HEK293 (cell line): ENCODE data around the gene INTS2.

Experiments used
- CTCF ChIA-PET: fragments of 350-600 bp; formaldehyde crosslinking; extraction: SDS; loops from one replicate; lab custom pipeline; 2021; ENCODE audit warnings: antibody characterized with exemption; lab: Yijun Ruan, JAX
- POLR2A ChIA-PET: fragments of 300-600 bp; formaldehyde crosslinking; extraction: SDS; loops from one replicate; lab custom pipeline; 2020; ENCODE audit warnings: antibody characterized with exemption, inconsistent platforms; lab: Yijun Ruan, JAX
- H3K27ac ChIP-seq: fragments of 200-500 bp; sonication (Bioruptor generic); 2 replicates; pipeline ENCODE4 v1.5.1; 2014; ENCODE audit warnings: low read depth, low read length, control low read depth, inconsistent platforms; ENCODE audit errors: extremely low read depth
- H3K36me3 ChIP-seq, 2 experiments: fragments of 200-500 bp in 1 of 2; sonication (Bioruptor generic) in 1 of 2; 1 replicate in 1 of 2; 2 replicates in 1 of 2; pipeline ENCODE4 v1.5.1; 2014 to 2017; ENCODE audit warnings: inconsistent platforms in 2 of 2, low read length in 2 of 2; ENCODE audit not compliant: control insufficient read depth in 2 of 2, insufficient read depth in 1 of 2
- H3K4me1 ChIP-seq: fragments of 200-500 bp; sonication (Bioruptor generic); 2 replicates; pipeline ENCODE4 v1.5.1; 2014; ENCODE audit warnings: mild to moderate bottlenecking, low read length, inconsistent platforms; ENCODE audit not compliant: control insufficient read depth, insufficient read depth
- H3K4me3 ChIP-seq: 2 replicates; pipeline ENCODE4 v1.5.1; 2011; ENCODE audit warnings: low read depth, mild to moderate bottlenecking, control low read depth, low read length, moderate library complexity
- H3K9me3 ChIP-seq: fragments of 200-500 bp; sonication (Bioruptor generic); 2 replicates; pipeline ENCODE4 v1.5.1; 2014; ENCODE audit warnings: low read depth, low read length, inconsistent platforms; ENCODE audit not compliant: control insufficient read depth, insufficient read depth
- BCL11B ChIP-seq: fragments of 450-650 bp; formaldehyde crosslinking; IDR thresholded peaks from 2 replicates; pipeline ENCODE4 v1.5.1; 2016; ENCODE audit warnings: low read depth, missing biosample characterization, missing genetic modification characterization
- GLI4 ChIP-seq: fragments of 450-650 bp; formaldehyde crosslinking; IDR thresholded peaks from 2 replicates; pipeline ENCODE4 v1.5.1; 2016; ENCODE audit warnings: missing biosample characterization, missing genetic modification characterization
- REPIN1 ChIP-seq: fragments of 450-650 bp; formaldehyde crosslinking; IDR thresholded peaks from 2 replicates; pipeline ENCODE4 v1.5.1; 2017; ENCODE audit warnings: missing biosample characterization, missing genetic modification characterization, low read depth
- TCF7L2 ChIP-seq: IDR thresholded peaks from 2 replicates; pipeline ENCODE4 v1.6.1; 2011; ENCODE audit warnings: low read depth, mild to moderate bottlenecking, inconsistent platforms, low read length, moderate library complexity, borderline replicate concordance
- YY1 ChIP-seq: fragments of 450-650 bp; formaldehyde crosslinking; IDR thresholded peaks from 2 replicates; pipeline ENCODE4 v1.5.1; 2018; ENCODE audit warnings: missing biosample characterization, missing genetic modification characterization
- ZBTB1 ChIP-seq: fragments of 450-650 bp; formaldehyde crosslinking; IDR thresholded peaks from 2 replicates; pipeline ENCODE4 v1.5.1; 2016; ENCODE audit warnings: missing biosample characterization, missing genetic modification characterization
- ZNF10 ChIP-seq: fragments of 450-650 bp; formaldehyde crosslinking; IDR thresholded peaks from 2 replicates; pipeline ENCODE4 v1.5.1; 2017; ENCODE audit warnings: missing biosample characterization, missing genetic modification characterization
- ZNF121 ChIP-seq: fragments of 450-650 bp; formaldehyde crosslinking; IDR thresholded peaks from 2 replicates; pipeline ENCODE4 v1.5.1; 2016; ENCODE audit warnings: missing biosample characterization, missing genetic modification characterization
- ZNF16 ChIP-seq: fragments of 450-650 bp; formaldehyde crosslinking; IDR thresholded peaks from 2 replicates; pipeline ENCODE4 v1.5.1; 2016; ENCODE audit warnings: low read depth, missing biosample characterization, missing genetic modification characterization
- ZNF2 ChIP-seq: fragments of 450-650 bp; formaldehyde crosslinking; IDR thresholded peaks from 2 replicates; pipeline ENCODE4 v1.5.1; 2016; ENCODE audit warnings: missing biosample characterization, missing genetic modification characterization
- ZNF211 ChIP-seq: fragments of 450-650 bp; formaldehyde crosslinking; IDR thresholded peaks from 2 replicates; pipeline ENCODE4 v1.5.1; 2016; ENCODE audit warnings: low read depth, missing biosample characterization, missing genetic modification characterization
- ZNF221 ChIP-seq: fragments of 450-650 bp; formaldehyde crosslinking; IDR thresholded peaks from 2 replicates; pipeline ENCODE4 v1.5.1; 2017; ENCODE audit warnings: missing biosample characterization, missing genetic modification characterization, borderline replicate concordance
- ZNF223 ChIP-seq: fragments of 450-650 bp; formaldehyde crosslinking; IDR thresholded peaks from 2 replicates; pipeline ENCODE4 v1.5.1; 2016; ENCODE audit warnings: missing biosample characterization, missing genetic modification characterization
- ZNF23 ChIP-seq: fragments of 450-650 bp; formaldehyde crosslinking; IDR thresholded peaks from 2 replicates; pipeline ENCODE4 v1.5.1; 2016; ENCODE audit warnings: missing biosample characterization, missing genetic modification characterization, borderline replicate concordance
- ZNF274 ChIP-seq, 2 experiments: fragments of 200-500 bp in 1 of 2; fragments of 450-650 bp in 1 of 2; sonication (Bioruptor generic) in 1 of 2; formaldehyde crosslinking in 1 of 2; IDR thresholded peaks; 2 replicates each; pipeline versions ENCODE4 v1.5.1 to v1.6.1; 2014 to 2016; ENCODE audit warnings: borderline replicate concordance in 1 of 2, inconsistent platforms in 1 of 2, low read length in 1 of 2, missing biosample characterization in 1 of 2, missing genetic modification characterization in 1 of 2
- ZNF350 ChIP-seq: fragments of 450-650 bp; formaldehyde crosslinking; IDR thresholded peaks from 2 replicates; pipeline ENCODE4 v1.5.0; 2017; ENCODE audit warnings: missing biosample characterization, mild to moderate bottlenecking, missing genetic modification characterization
- ZNF629 ChIP-seq: fragments of 450-650 bp; formaldehyde crosslinking; IDR thresholded peaks from 2 replicates; pipeline ENCODE4 v1.5.1; 2017; ENCODE audit warnings: missing biosample characterization, missing genetic modification characterization
- ZNF664 ChIP-seq: fragments of 450-650 bp; formaldehyde crosslinking; IDR thresholded peaks from 2 replicates; pipeline ENCODE4 v1.5.1; 2016; ENCODE audit warnings: missing biosample characterization, missing genetic modification characterization
- ZNF677 ChIP-seq: fragments of 450-650 bp; IDR thresholded peaks from 2 replicates; pipeline ENCODE4 v1.5.0; 2018; ENCODE audit warnings: missing biosample characterization, mild to moderate bottlenecking, missing genetic modification characterization, moderate library complexity
- ZNF791 ChIP-seq: fragments of 450-650 bp; formaldehyde crosslinking; IDR thresholded peaks from 2 replicates; pipeline ENCODE4 v1.5.1; 2016; ENCODE audit warnings: missing biosample characterization, missing genetic modification characterization
- TF ChIP-seq, protein P1 (sequence below): fragments of 450-650 bp; formaldehyde crosslinking; IDR thresholded peaks from 2 replicates; pipeline ENCODE4 v1.5.1; 2016; ENCODE audit warnings: missing biosample characterization, missing genetic modification characterization, low read depth
- TF ChIP-seq, protein P2 (sequence below): fragments of 450-650 bp; formaldehyde crosslinking; IDR thresholded peaks from 2 replicates; pipeline ENCODE4 v1.5.1; 2016; ENCODE audit warnings: missing biosample characterization, missing genetic modification characterization

The INTS2 gene

DNA sequence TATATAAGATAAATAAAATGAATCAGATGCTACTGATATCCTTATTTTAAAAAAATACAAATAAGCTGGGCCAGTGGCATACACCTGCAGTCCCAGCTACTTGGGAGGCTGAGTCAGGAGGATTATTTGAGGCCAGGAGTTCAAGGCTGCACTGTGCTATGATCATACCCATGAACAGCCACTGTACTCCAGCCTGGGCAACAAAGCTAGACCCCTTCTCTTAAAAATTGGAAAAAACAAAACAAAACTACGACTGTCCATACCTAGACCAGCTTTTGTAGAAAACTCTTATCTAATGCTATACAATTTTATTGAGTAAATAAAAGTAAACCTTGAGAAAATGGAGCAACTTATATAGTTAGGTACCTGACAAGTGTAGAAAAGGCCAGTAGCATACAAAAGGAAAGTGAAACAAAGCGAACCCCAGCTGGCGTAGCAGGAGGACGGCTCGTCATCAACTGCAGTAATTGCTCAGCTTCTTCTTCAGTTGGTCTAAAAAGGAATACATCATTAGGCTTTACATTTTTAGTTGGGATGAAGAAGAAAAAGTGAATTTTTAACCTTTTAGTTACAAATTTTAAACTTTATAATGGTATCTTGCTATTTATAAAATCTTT lies 23.6 kb downstream of the INTS2 start:
- CTCF ChIA-PET, result interaction anchor here (0.9 to 1.1 kb wide), 2 partner anchors 28 to 492 kb away, joined by 3 read pairs; no protein-coding TSS in a partner anchor
- peaks cover 77 to 80% of the 10 kb centered on the region in 2 experiments for H3K36me3 ChIP-seq

DNA sequence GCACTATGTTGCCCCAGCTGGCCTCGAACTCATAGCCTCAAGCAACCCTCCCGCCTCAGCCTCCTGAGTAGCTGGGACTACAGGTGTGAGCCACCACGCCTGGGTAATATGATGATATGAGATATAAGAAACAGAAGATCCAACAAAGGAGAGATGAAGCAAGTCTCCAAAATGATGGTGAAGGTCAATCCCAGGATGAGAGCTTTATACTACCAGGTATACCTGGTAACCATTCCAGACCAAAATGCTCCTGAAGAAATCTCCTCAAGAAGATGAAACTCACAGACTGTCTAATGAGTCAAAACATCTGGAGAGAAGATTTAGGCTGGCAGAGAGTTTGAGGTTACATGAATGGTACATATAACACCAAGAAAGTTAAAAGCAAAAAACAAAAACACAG lies 24.5 kb downstream of the INTS2 start:
- Histone ChIP-seq H3K36me3 (peaks cover 70 to 86% of the 10 kb centered on the region in 2 experiments), H3K27ac (no peak overlapping the region), H3K4me3 (no peak overlapping the region), H3K9me3 (no peaks in the 10 kb centered on the region), H3K4me1 (no peaks in the 10 kb centered on the region)
- ChIA-PET POLR2A (interaction anchor here (0.5 to 0.6 kb wide), 2 partner anchors 40 to 710 kb away, joined by 3 to 7 read pairs; partner anchors contain the start of gene BRIP1), CTCF (no interaction called here)
- TF ChIP-seq ZNF223 (tag by site-specific recombination) (no peak), ZNF677 (tag by site-specific recombination) (no peak), GLI4 (tag by site-specific recombination) (no peak), ZBTB1 (tag by site-specific recombination) (no peak)

More for the DNA sequence above, 23.6 kb downstream of the INTS2 start:
- no peak for TF ChIP-seq ZNF2 (tag by site-specific recombination)
- no peak for TF ChIP-seq ZNF16 (tag by site-specific recombination)
- TF ChIP-seq, protein P1, sequence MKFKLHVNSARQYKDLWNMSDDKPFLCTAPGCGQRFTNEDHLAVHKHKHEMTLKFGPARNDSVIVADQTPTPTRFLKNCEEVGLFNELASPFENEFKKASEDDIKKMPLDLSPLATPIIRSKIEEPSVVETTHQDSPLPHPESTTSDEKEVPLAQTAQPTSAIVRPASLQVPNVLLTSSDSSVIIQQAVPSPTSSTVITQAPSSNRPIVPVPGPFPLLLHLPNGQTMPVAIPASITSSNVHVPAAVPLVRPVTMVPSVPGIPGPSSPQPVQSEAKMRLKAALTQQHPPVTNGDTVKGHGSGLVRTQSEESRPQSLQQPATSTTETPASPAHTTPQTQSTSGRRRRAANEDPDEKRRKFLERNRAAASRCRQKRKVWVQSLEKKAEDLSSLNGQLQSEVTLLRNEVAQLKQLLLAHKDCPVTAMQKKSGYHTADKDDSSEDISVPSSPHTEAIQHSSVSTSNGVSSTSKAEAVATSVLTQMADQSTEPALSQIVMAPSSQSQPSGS (tag by site-specific recombination), result no peak
- TF ChIP-seq ZNF211 (tag by site-specific recombination), result no peak
- no peak for TF ChIP-seq ZNF791 (tag by site-specific recombination)
- TF ChIP-seq BCL11B (tag by site-specific recombination), result no peak
- TF ChIP-seq ZNF629 (tag by site-specific recombination), result no peak
- no peak for TF ChIP-seq ZNF350 (tag by site-specific recombination)
- TF ChIP-seq ZNF121 (tag by site-specific recombination), result no peak
- TF ChIP-seq ZNF10 (tag by site-specific recombination), result no peak
- no peak for TF ChIP-seq ZNF274 (IDR thresholded peaks at IDR 0.05; ENCODE audit: low read length)
- TF ChIP-seq ZNF274 (tag by site-specific recombination; IDR thresholded peaks at IDR 0.05; ENCODE audit: borderline replicate concordance), result no peak
- TF ChIP-seq, protein P2, sequence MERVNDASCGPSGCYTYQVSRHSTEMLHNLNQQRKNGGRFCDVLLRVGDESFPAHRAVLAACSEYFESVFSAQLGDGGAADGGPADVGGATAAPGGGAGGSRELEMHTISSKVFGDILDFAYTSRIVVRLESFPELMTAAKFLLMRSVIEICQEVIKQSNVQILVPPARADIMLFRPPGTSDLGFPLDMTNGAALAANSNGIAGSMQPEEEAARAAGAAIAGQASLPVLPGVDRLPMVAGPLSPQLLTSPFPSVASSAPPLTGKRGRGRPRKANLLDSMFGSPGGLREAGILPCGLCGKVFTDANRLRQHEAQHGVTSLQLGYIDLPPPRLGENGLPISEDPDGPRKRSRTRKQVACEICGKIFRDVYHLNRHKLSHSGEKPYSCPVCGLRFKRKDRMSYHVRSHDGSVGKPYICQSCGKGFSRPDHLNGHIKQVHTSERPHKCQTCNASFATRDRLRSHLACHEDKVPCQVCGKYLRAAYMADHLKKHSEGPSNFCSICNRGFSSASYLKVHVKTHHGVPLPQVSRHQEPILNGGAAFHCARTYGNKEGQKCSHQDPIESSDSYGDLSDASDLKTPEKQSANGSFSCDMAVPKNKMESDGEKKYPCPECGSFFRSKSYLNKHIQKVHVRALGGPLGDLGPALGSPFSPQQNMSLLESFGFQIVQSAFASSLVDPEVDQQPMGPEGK, result no peak
- TF ChIP-seq ZNF23 (tag by site-specific recombination), result no peak
- no peak overlapping the region for H3K27ac ChIP-seq
- POLR2A ChIA-PET, result interaction anchor here (0.9 kb wide), 1 partner anchor 24 kb away, joined by 4 read pairs; the partner anchor contains the start of gene INTS2
- H3K9me3 ChIP-seq, result no peaks in the 10 kb centered on the region
- no peak overlapping the region for H3K4me3 ChIP-seq
- no peaks in the 10 kb centered on the region for H3K4me1 ChIP-seq

DNA sequence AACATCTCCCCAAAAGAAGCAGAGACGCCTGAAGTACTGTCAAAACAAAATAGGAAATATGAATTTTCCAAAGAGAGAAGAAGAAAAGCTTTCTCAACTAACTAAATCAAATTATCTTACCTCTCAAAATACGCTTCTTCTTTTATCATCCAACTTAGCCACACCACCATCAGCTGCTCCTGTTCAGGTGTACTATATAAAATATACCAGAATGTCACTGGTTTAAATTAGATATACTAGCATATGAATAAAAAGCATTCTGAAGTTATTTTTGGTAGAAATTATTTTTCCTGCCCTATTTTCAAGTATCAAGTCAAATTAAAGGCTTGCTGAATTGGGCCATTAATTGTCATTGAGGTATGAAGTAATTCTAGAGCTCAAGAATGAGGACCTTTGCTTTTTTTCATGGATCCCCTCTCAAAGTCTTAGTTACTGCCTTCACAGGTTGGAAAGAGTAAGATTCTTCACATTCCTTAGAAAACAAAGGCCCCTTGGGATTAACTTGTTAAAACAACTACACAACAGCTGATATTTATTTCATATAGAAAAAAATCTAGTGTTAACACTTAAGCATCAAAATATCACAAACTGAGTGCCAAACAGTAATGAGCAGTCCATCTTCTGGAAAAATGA lies 30.1 kb downstream of the INTS2 start:
- Histone ChIP-seq H3K4me1 (no peaks in the 10 kb centered on the region), H3K4me3 (no peak overlapping the region), H3K36me3 (peaks cover 42 to 80% of the 10 kb centered on the region in 2 experiments), H3K9me3 (no peaks in the 10 kb centered on the region), H3K27ac (no peak overlapping the region)
- TF ChIP-seq YY1 (tag by site-specific recombination), result no peak
- TF ChIP-seq ZNF664, result peak; percentile 82
- no peak for TF ChIP-seq REPIN1 (tag by site-specific recombination)
- no peak for TF ChIP-seq ZNF221 (tag by site-specific recombination)
- no peak for TF ChIP-seq TCF7L2
- ChIA-PET CTCF (interaction anchor here (0.7 to 1.3 kb wide), 3 partner anchors 61 to 263 kb away, joined by 4 to 7 read pairs (median 6); no protein-coding TSS in a partner anchor), POLR2A (interaction anchor here (0.6 kb wide), 1 partner anchor 44 kb away, joined by 6 read pairs; no protein-coding TSS in a partner anchor)
